ENCODE measurements around the gene RALGAPA2.

RALGAPA2 gene

GRCh38 chr20:20582734-20583133 is 129.7 kb downstream of the RALGAPA2 start:
- no peak for DNase-seq

DNA sequence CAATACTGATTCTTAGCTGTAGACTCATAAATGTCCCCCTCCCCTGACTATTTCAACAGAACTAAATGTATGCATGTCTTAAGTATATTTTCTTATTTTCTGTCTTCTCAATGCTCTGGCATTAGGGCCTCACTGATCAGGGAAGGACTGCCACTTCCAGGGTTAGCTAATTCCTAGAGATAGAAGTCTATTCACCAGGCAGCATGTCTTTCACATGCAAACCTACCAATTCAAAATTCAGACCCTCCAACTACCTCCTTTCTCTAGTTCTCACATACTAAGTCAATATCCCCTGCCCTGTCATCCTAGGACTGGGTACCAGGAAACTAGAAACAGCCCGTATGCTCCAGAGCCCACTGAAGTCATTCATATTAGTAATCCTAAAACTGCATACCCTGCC is 132.3 kb downstream of the RALGAPA2 start:
- DNase-seq, result no peak

DNA sequence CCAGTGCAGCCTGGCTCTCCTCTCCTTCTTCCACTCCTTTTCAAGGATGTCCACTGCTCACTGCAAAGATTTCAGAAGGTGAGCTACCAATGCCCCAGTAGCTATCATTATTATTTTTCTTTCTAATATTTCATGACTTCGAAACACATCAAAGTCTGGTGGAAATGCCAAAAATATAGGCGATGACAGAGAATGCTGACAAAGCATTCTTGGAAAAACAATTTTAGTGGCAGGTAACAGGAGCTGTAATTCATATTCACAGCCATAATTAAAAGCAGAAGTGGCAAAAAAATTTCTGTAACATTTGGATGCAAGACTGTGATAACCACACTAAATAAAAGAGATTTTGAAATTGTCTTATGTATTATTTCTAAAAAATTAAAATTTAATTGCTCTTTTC is 133.6 kb downstream of the RALGAPA2 start:
- DNase-seq, result no peak

DNA sequence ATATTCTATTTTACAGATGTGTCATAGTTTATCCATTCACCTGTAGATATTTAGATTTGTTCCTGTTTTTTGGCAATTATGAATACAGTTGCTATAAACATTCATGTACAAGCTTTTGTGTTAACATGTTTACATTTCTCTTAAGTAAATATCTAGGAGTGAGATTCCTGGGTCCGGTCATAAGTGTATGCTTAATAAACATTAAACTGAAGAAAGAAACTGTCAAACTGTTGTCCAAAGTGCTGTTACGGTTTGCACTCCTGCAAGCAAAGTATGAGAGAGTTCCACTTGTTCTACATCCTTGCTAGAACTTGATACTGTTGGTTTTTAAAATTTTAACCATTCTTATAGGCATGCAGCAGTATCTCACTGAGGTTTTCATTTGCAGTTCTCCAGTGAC is 138.6 kb downstream of the RALGAPA2 start:
- no peak for DNase-seq

DNA sequence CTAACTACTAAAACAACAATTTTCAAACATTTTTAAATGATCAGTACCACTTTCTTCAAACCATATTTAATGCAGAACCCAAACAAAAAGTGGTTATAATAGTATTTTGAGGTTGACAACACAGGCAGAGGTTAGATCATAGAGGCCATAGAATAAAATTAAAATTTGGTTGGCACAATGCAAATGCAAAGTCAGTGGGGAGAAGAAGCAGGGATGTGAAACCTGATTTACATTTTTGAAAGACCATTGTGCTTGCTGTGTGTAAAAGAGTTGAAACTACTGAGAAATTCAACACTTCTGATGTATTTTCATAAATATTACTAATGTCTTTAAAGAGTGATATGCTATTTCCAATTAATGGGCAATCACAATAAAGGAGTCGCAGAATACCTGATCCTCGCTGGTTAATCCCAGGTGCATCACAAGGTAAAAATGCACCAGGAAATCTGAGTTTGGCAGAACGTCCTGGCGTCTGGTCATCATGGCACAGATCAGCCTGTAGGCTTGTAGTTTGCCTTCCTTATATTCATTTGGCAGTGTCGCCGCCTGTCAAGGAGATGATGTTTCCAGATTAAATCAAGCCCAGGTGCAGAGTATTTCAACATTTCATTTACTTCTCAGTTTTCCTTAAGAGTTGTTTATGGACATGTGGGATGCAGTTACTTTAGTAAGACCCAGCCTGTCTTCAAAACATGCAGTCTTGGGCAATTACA is 141.2 kb downstream of the RALGAPA2 start:
- no peak for DNase-seq

- peak in 24 of 58 donors; percentile 0 to 51 (median 8) for DNase-seq
Measured at GRCh38 chr20:20568604-20569205, 143.7 kb downstream of the RALGAPA2 start.

DNA sequence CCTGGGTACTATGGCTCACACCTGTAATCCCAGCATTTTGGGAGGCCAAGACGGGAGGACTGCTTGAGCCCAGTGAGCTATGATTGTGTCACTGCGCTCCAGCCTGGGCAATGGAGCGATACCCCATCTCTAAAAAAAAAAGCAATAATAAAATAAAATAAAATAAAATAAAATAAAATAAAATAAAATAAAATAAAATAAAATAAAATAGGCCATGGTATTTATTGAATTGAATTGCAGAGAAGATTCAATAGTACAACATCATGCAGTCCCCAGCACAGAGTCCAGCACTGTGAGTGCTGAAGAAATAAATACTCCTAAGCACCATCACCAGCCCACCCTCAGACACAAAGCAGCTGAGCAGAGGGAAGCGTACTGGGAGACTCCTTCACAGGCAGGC is 144.7 kb downstream of the RALGAPA2 start:
- no peak for DNase-seq

- DNase-seq, result no peak
Measured at GRCh38 chr20:20566516-20566915, 145.9 kb downstream of the RALGAPA2 start.

- DNase-seq, result no peak
Measured at GRCh38 chr20:20564279-20564678, 148.2 kb downstream of the RALGAPA2 start.

DNA sequence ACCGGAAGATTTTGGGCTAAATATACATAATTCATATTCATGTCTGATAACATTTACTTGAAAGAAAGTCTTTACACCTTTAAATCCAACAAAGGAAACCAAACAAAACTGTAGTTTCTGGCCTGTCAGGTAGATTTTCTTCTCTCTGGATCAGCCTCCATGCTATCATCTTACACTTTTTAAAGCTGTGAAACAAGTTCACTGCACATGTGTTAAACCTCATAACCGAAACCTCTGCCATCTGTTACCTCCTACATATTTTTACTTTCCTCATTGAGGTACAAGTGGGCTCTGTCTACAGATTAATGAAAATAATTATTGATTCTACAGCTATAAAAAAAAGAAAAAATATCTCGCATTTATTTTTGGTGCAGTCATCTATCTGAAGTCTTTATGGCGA is 149.9 kb downstream of the RALGAPA2 start:
- no peak for DNase-seq

GRCh38 chr20:20561841-20562240 is 150.6 kb downstream of the RALGAPA2 start:
- DNase-seq, result no peak

DNA sequence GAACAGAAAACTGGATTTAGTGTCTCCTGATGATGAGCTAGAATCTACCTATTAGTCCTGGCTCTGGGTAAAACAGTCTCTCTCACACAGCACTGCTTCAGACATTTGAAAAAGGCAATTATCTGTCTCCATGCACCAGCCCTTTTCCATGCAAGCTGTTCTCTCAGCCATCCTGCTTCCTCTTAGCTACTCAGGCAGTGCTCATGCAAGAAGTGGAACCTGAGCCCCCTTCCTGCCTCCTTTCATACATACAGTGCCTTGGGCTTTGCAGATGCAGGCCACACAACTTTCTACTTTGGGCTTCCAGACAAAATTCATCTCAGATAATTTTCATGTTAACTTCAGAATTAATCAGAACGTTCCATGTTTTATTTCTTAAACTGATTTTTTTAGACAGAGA is 151.3 kb downstream of the RALGAPA2 start:
- DNase-seq, result no peak

GRCh38 chr20:20557406-20557805 is 155.0 kb downstream of the RALGAPA2 start:
- DNase-seq, result no peak

- DNase-seq, result no peak
Measured at GRCh38 chr20:20555838-20556237, 156.6 kb downstream of the RALGAPA2 start.

DNA sequence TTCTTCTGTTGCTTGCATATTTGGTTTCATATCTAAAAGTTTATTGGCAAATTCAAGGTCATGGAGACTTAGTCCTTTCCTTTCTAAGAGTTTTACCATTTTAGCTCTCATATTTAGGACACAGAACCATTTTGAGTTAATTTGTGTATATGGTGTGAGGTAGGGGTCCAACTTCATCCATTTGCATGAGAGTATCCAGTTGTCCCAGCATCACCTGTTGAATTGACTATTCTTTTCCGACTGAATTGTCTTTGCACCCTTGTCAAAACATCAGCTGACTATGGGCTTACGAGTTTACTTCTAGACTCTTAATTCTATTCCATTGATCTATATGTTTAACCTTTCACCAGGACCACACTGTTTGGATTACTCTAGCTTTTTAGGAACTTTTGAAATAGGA is 157.5 kb downstream of the RALGAPA2 start:
- no peak for DNase-seq

GRCh38 chr20:20553541-20553940 is 158.9 kb downstream of the RALGAPA2 start:
- DNase-seq, result no peak

DNA sequence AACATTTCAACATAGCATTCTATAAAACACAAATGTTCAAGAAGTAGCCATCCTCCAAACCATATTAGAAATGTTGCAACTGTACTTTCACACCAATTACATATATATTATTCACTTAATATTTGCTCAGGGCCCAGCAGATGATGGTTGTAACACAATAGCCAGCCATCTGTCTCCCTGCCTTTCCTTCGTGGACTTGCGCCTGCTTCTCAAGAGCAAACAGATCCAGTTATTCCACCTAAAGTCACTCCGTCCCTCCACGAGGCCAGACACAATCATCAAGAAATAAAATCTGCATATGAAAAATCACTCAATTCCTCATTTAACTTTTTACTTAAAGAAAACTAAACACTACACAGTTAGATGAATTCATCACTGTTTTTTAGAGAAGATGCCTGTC is 160.4 kb downstream of the RALGAPA2 start:
- no peak for DNase-seq

DNA sequence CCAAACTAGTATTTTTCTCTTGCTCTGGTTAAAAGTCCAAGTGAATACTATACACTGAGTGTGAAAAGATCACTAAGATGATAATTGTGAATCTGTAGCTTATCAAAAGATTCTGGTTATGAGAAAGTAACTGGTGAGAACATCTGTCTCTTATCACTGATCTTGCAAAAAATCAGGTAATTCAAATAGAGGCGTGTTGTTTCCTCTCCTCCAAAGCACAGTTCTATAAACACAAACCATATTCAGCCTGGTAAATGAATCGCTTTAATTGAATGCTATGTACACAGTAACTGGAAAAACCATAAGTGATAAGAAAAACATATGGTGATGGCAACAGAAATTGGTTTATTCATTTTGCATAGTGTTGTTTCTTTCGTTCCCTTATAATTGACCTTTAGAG is 161.0 kb downstream of the RALGAPA2 start:
- no peak for DNase-seq

GRCh38 chr20:20549704-20550103 is 162.7 kb downstream of the RALGAPA2 start:
- DNase-seq, result no peak

DNA sequence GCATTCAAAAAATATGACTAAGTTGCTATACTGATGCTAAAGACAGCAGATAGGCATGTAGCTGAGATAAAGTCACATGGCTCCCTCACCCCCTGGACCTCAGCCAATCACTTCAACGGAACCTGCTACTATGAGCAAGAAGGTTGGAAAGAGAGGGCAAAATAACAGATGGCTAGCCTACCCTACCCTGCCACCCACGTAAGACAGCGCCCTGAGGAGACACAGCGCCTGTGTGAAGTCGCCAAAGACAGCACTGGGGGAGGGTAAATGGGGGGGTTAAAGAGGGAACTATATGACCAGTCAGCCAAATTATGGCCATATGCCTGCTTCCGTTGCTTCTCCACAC is 163.2 kb downstream of the RALGAPA2 start:
- no peak for DNase-seq

- no peak for DNase-seq
Measured at GRCh38 chr20:20548527-20549266, 163.7 kb downstream of the RALGAPA2 start.

DNA sequence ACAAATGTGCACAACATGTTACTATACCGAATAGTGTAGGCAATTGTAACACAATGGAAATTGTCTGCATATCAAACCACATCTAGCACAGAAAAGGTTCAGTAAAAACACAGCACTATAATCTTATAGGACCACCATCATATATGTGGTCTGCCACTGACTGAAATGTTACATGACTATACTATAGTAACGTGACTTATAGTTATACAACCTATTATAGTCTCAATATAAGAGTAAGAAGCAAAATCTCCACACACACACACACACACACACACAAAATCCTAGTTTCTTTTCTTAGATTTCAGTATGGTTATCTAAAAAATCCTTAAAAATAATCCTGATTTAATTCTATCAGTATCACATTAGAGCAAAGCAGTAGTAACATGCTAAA is 164.6 kb downstream of the RALGAPA2 start:
- no peak for DNase-seq
